ENCODE measurements around the gene TPK1.
A peak's percentile ranks its signal among the peaks of the same experiment; 100 is the strongest.
"Not testable (repeated sequence)": the region's sequence is repeated elsewhere in the genome, so short reads cannot be mapped to it uniquely, and the experiment has no call there.

The TPK1 gene

GRCh38 chr7:144474800-144475615, 360.8 kb downstream of the TPK1 start:
- DNase-seq (ENCODE audit: low spot score) = no peak

GRCh38 chr7:144474363-144474762, 361.5 kb downstream of the TPK1 start:
- no peak for DNase-seq (ENCODE audit: low spot score)

- DNase-seq (ENCODE audit: low spot score) = no peak
Measured at GRCh38 chr7:144473908-144474307, 361.9 kb downstream of the TPK1 start.

GRCh38 chr7:144470078-144470477, 365.8 kb downstream of the TPK1 start:
- no peak for DNase-seq (ENCODE audit: low spot score)

GRCh38 chr7:144468990-144469732, 366.7 kb downstream of the TPK1 start:
- no peak for DNase-seq (ENCODE audit: low spot score)

- no peak for DNase-seq (ENCODE audit: low spot score)
Measured at GRCh38 chr7:144459635-144460034, 376.2 kb downstream of the TPK1 start.

GRCh38 chr7:144455040-144455404, 380.8 kb downstream of the TPK1 start:
- no peak for DNase-seq (ENCODE audit: low spot score)

GRCh38 chr7:144454256-144455039, 381.4 kb downstream of the TPK1 start:
- no peak for DNase-seq (ENCODE audit: low spot score)

- no peak for DNase-seq (ENCODE audit: low spot score)
Measured at GRCh38 chr7:144452064-144452463, 383.8 kb downstream of the TPK1 start.

- no peak for DNase-seq (ENCODE audit: low spot score)
Measured at GRCh38 chr7:144445590-144445989, 390.3 kb downstream of the TPK1 start.

- no peak for DNase-seq (ENCODE audit: low spot score)
Measured at GRCh38 chr7:144439717-144440205, 396.1 kb downstream of the TPK1 start.

GRCh38 chr7:144438759-144439158, 397.1 kb downstream of the TPK1 start:
- DNase-seq (ENCODE audit: low spot score) = no peak

- DNase-seq (ENCODE audit: low spot score) = peak; percentile 46
Measured at GRCh38 chr7:144437370-144438191, 398.3 kb downstream of the TPK1 start.

GRCh38 chr7:144436500-144436899, 399.4 kb downstream of the TPK1 start:
- DNase-seq (ENCODE audit: low spot score) = no peak

GRCh38 chr7:144428431-144428830, 407.4 kb downstream of the TPK1 start:
- no peak for DNase-seq (ENCODE audit: low spot score)

- not testable (repeated sequence) for DNase-seq (ENCODE audit: low spot score)
Measured at GRCh38 chr7:144427539-144427938, 408.3 kb downstream of the TPK1 start.

GRCh38 chr7:144418931-144419330, 416.9 kb downstream of the TPK1 start:
- not testable (repeated sequence) for DNase-seq (ENCODE audit: low spot score)

GRCh38 chr7:144416341-144416740, 419.5 kb downstream of the TPK1 start:
- DNase-seq (ENCODE audit: low spot score) = no peak

GRCh38 chr7:144415858-144416257, 420.0 kb downstream of the TPK1 start:
- DNase-seq (ENCODE audit: low spot score) = no peak

- no peak for DNase-seq (ENCODE audit: low spot score)
Measured at GRCh38 chr7:144414815-144415214, 421.0 kb downstream of the TPK1 start.

- DNase-seq (ENCODE audit: low spot score) = no peak
Measured at GRCh38 chr7:144410441-144410840, 425.4 kb downstream of the TPK1 start.

- no peak for DNase-seq (ENCODE audit: low spot score)
Measured at GRCh38 chr7:144408121-144408520, 427.7 kb downstream of the TPK1 start.

All from ecto neural progenitor cell (in vitro differentiated cells).